Testis (tissue), 3 donors: Measurements from ENCODE around the gene ASIC1. TPM values are rescaled to one million over a fixed set of nuclear protein-coding genes. Genes with fewer than 3 reads are reported as not detected.

Source experiments
- DNase-seq: peaks from one replicate; pipeline ENCODE4 v3.0.0-alpha.2; 2019
- H3K27ac ChIP-seq, 2 donors: fragments of 200-600 bp; sonication (generic); one replicate each; pipeline ENCODE4 v1.5.1; 2019
- H3K27me3 ChIP-seq: fragments of 200-600 bp; sonication (generic); one replicate; pipeline ENCODE4 v1.5.1; 2019
- H3K36me3 ChIP-seq: fragments of 200-600 bp; sonication (generic); one replicate; pipeline ENCODE4 v1.5.1; 2017; ENCODE audit warnings: low read depth; ENCODE audit errors: missing control alignments
- H3K4me1 ChIP-seq: fragments of 200-600 bp; sonication (generic); one replicate; pipeline ENCODE4 v1.5.1; 2019
- H3K4me3 ChIP-seq, 2 donors: fragments of 200-600 bp; sonication (generic); one replicate each; pipeline ENCODE4 v1.5.1; 2017 to 2019
- H3K9me3 ChIP-seq: fragments of 200-600 bp; sonication (generic); one replicate; pipeline ENCODE4 v1.5.1; 2017
- CTCF ChIP-seq, 3 experiments: fragments of 450-650 bp in 2 of 3; fragments of 200-600 bp in 1 of 3; sonication (generic) in 1 of 3; IDR thresholded peaks; one replicate each; pipeline ENCODE4 v1.5.1; 2016 to 2019; ENCODE audit warnings: antibody characterized with exemption in 3 of 3, mild to moderate bottlenecking in 2 of 3, moderate library complexity in 1 of 3
- POLR2A ChIP-seq: fragments of 450-650 bp; IDR thresholded peaks from one replicate; pipeline ENCODE4 v1.6.1; 2017; ENCODE audit warnings: antibody characterized with exemption, mild to moderate bottlenecking, moderate library complexity
- WGBS, 2 donors: methylation state at CpG; one replicate each; pipeline ENCODE4 v1.1.5; 2018; 5-methylcytosine and 5-hydroxymethylcytosine counted together
- intact Hi-C: fragments of 100-400 bp; cut with DNase I; formaldehyde crosslinking; loops from one replicate; pipeline ENCODE4 v1.15.1; 2023; ENCODE audit warnings: low total_unique reads
- polyA plus RNA-seq: library from polyadenylated mRNA; stranded (reverse); fragments of 350-450 nt; fragmentation: Illumina TruSeq; extraction: RNeasy Lipid Tissue Mini Kit (QIAGEN cat#74804); gene quantifications from one replicate; pipeline ENCODE4 v1.2.3, GENCODE V29; 2014; ENCODE audit warnings: low read depth, low replicate concordance; ENCODE audit not compliant: insufficient read depth
- total RNA-seq, 2 donors: library from RNA; depleted of rRNA; stranded (reverse); fragments of >200 nt; gene quantifications; one replicate each; pipeline ENCODE4 v1.2.3, GENCODE V29; 2016

Gene ASIC1
- total and polyA plus RNA-seq, 3 donors from 2014 or later = 1.9 to 3.5 (median 2.7) TPM

GRCh38 chr12:50120521-50120920 is 63.1 kb downstream of the ASIC1 start:
- Histone ChIP-seq H3K36me3 (no peaks in the 10 kb centered on the region), H3K4me3 (no peak overlapping the region), H3K9me3 (no peaks in the 10 kb centered on the region), H3K4me1 (peaks cover 6% of the 10 kb centered on the region), H3K27me3 (no peaks in the 10 kb centered on the region), H3K27ac (no peak overlapping the region)
- intact Hi-C loops = no loop called here
- no peak for DNase-seq
- WGBS, 2 donors = 91 to 95% methylated on average over 3 of the region's 3 CpGs
- no peak for TF ChIP-seq CTCF (IDR thresholded peaks at IDR 0.05)
- TF ChIP-seq POLR2A = no peak

- 95 to 98% methylated on average over 3 of the region's 3 CpGs for WGBS, 2 donors
- no peak for DNase-seq
- intact Hi-C loops = no loop called here
- Histone ChIP-seq H3K4me3 (no peak overlapping the region), H3K4me1 (peaks cover 6% of the 10 kb centered on the region), H3K36me3 (no peaks in the 10 kb centered on the region), H3K27me3 (no peaks in the 10 kb centered on the region), H3K27ac (no peak overlapping the region), H3K9me3 (no peaks in the 10 kb centered on the region)
- TF ChIP-seq CTCF (IDR thresholded peaks at IDR 0.05) (no peak), POLR2A (no peak)
These were observed 63.6 kb downstream of the ASIC1 start for GRCh38 chr12:50120953-50121352.

GRCh38 chr12:50121641-50122040 is 64.2 kb downstream of the ASIC1 start:
- 88 to 98% methylated on average over 5 of the region's 5 CpGs for WGBS, 2 donors
- peaks cover 6% of the 10 kb centered on the region for H3K4me1 ChIP-seq
- H3K27ac ChIP-seq = no peak overlapping the region
- DNase-seq = no peak
- no peaks in the 10 kb centered on the region for H3K27me3 ChIP-seq
- TF ChIP-seq CTCF (IDR thresholded peaks at IDR 0.05) (no peak), POLR2A (no peak)
- intact Hi-C loops = no loop called here
- H3K36me3 ChIP-seq = no peaks in the 10 kb centered on the region
- no peaks in the 10 kb centered on the region for H3K9me3 ChIP-seq
- H3K4me3 ChIP-seq = no peak overlapping the region

GRCh38 chr12:50123203-50123602 is 65.8 kb downstream of the ASIC1 start:
- DNase-seq = no peak
- no peaks in the 10 kb centered on the region for H3K9me3 ChIP-seq
- intact Hi-C loops = no loop called here
- H3K4me1 ChIP-seq = no peaks in the 10 kb centered on the region
- no peak overlapping the region for H3K27ac ChIP-seq
- H3K27me3 ChIP-seq = no peaks in the 10 kb centered on the region
- no peak overlapping the region for H3K4me3 ChIP-seq
- no peak for TF ChIP-seq POLR2A
- no peak for TF ChIP-seq CTCF (IDR thresholded peaks at IDR 0.05)
- no peaks in the 10 kb centered on the region for H3K36me3 ChIP-seq
- 68 to 74% methylated on average over 2 of the region's 2 CpGs for WGBS, 2 donors

- Histone ChIP-seq H3K9me3 (no peaks in the 10 kb centered on the region), H3K27ac (no peak overlapping the region), H3K4me1 (no peaks in the 10 kb centered on the region), H3K36me3 (no peaks in the 10 kb centered on the region), H3K27me3 (no peaks in the 10 kb centered on the region), H3K4me3 (no peak overlapping the region)
- 74 to 97% methylated on average over 2 of the region's 2 CpGs for WGBS, 2 donors
- no peak for TF ChIP-seq POLR2A
- no peak for TF ChIP-seq CTCF (IDR thresholded peaks at IDR 0.05)
- no peak for DNase-seq
- intact Hi-C loops = no loop called here
These were observed 70.2 kb downstream of the ASIC1 start for GRCh38 chr12:50127546-50127945.
